Measurements from ENCODE around the gene CHST9. TPM values are rescaled to one million over a fixed set of nuclear protein-coding genes. Genes with fewer than 3 reads are reported as not detected.
"Not testable (repeated sequence)": the region's sequence is repeated elsewhere in the genome, so short reads cannot be mapped to it uniquely, and the experiment has no call there.

CHST9 gene
- total RNA-seq, 1 experiment from 2014 or later, result not detected

- no peak for DNase-seq (ENCODE audit: low read depth)
Observed at GRCh38 chr18:27171993-27172392, 13.1 kb downstream of the CHST9 start.

GRCh38 chr18:27165412-27165811 is 19.7 kb downstream of the CHST9 start:
- no peak for DNase-seq (ENCODE audit: low read depth)

GRCh38 chr18:27164905-27165304 is 20.2 kb downstream of the CHST9 start:
- DNase-seq (ENCODE audit: low read depth), result no peak

- DNase-seq (ENCODE audit: low read depth), result not testable (repeated sequence)
Observed at GRCh38 chr18:27163197-27163716, 21.9 kb downstream of the CHST9 start.

GRCh38 chr18:27149240-27149639 is 35.9 kb downstream of the CHST9 start:
- DNase-seq (ENCODE audit: low read depth), result not testable (repeated sequence)

- no peak for DNase-seq (ENCODE audit: low read depth)
Observed at GRCh38 chr18:27144672-27145071, 40.4 kb downstream of the CHST9 start.

GRCh38 chr18:27143580-27144287 is 41.4 kb downstream of the CHST9 start:
- no peak for DNase-seq (ENCODE audit: low read depth)

- DNase-seq (ENCODE audit: low read depth), result no peak
Observed at GRCh38 chr18:27142891-27143290, 42.2 kb downstream of the CHST9 start.

GRCh38 chr18:27141876-27142275 is 43.2 kb downstream of the CHST9 start:
- no peak for DNase-seq (ENCODE audit: low read depth)

GRCh38 chr18:27138079-27138478 is 47.0 kb downstream of the CHST9 start:
- no peak for DNase-seq (ENCODE audit: low read depth)

- no peak for DNase-seq (ENCODE audit: low read depth)
Observed at GRCh38 chr18:27136208-27136535, 48.9 kb downstream of the CHST9 start.

- DNase-seq (ENCODE audit: low read depth), result no peak
Observed at GRCh38 chr18:27135504-27136207, 49.5 kb downstream of the CHST9 start.

- no peak for DNase-seq (ENCODE audit: low read depth)
Observed at GRCh38 chr18:27130065-27130630, 55.0 kb downstream of the CHST9 start.

GRCh38 chr18:27124196-27124595 is 60.9 kb downstream of the CHST9 start:
- DNase-seq (ENCODE audit: low read depth), result no peak

GRCh38 chr18:27121108-27121507 is 64.0 kb downstream of the CHST9 start:
- no peak for DNase-seq (ENCODE audit: low read depth)

- DNase-seq (ENCODE audit: low read depth), result no peak
Observed at GRCh38 chr18:27120246-27120645, 64.9 kb downstream of the CHST9 start.

GRCh38 chr18:27118973-27119372 is 66.1 kb downstream of the CHST9 start:
- DNase-seq (ENCODE audit: low read depth), result no peak

GRCh38 chr18:27114842-27115241 is 70.3 kb downstream of the CHST9 start:
- DNase-seq (ENCODE audit: low read depth), result no peak

GRCh38 chr18:27113358-27113757 is 71.8 kb downstream of the CHST9 start:
- no peak for DNase-seq (ENCODE audit: low read depth)

GRCh38 chr18:27110319-27110718 is 74.8 kb downstream of the CHST9 start:
- no peak for DNase-seq (ENCODE audit: low read depth)

- no peak for DNase-seq (ENCODE audit: low read depth)
Observed at GRCh38 chr18:27109451-27109850, 75.7 kb downstream of the CHST9 start.

- no peak for DNase-seq (ENCODE audit: low read depth)
Observed at GRCh38 chr18:27108842-27109241, 76.3 kb downstream of the CHST9 start.

- no peak for DNase-seq (ENCODE audit: low read depth)
Observed at GRCh38 chr18:27104743-27105142, 80.4 kb downstream of the CHST9 start.

Data from LHCN-M2 (cell line).